ENCODE data around the gene AHNAK.

AHNAK gene

GRCh38 chr11:62432695-62433094 lies 113.9 kb downstream of the AHNAK start:
- DNase-seq: no peak

GRCh38 chr11:62431171-62431901 lies 115.3 kb downstream of the AHNAK start:
- DNase-seq: no peak

- no peak for DNase-seq
Observed at GRCh38 chr11:62430425-62430824, 116.2 kb downstream of the AHNAK start.

GRCh38 chr11:62428871-62429560 lies 117.6 kb downstream of the AHNAK start:
- DNase-seq: no peak

- peak; percentile 85 for DNase-seq
Observed at GRCh38 chr11:62427630-62428233, 118.9 kb downstream of the AHNAK start.

- DNase-seq: no peak
Observed at GRCh38 chr11:62423012-62423411, 123.6 kb downstream of the AHNAK start.

- no peak for DNase-seq
Observed at GRCh38 chr11:62421996-62422395, 124.6 kb downstream of the AHNAK start.

GRCh38 chr11:62420882-62421281 lies 125.7 kb downstream of the AHNAK start:
- no peak for DNase-seq

GRCh38 chr11:62419943-62420342 lies 126.7 kb downstream of the AHNAK start:
- no peak for DNase-seq

GRCh38 chr11:62419314-62419929 lies 127.2 kb downstream of the AHNAK start:
- DNase-seq: no peak

- no peak for DNase-seq
Observed at GRCh38 chr11:62418733-62419132, 127.9 kb downstream of the AHNAK start, which contains the start of gene SCGB1A1. Gene SCGB1A1 (plus strand): TSS chr11:62419033. CDS start chr11:62419096, 63 bp downstream.

GRCh38 chr11:62418136-62418535 lies 128.5 kb downstream of the AHNAK start:
- DNase-seq: no peak

- DNase-seq: no peak
Observed at GRCh38 chr11:62416596-62416995, 130.0 kb downstream of the AHNAK start.

GRCh38 chr11:62413060-62413696 lies 133.4 kb downstream of the AHNAK start:
- DNase-seq: no peak

GRCh38 chr11:62411524-62411923 lies 135.1 kb downstream of the AHNAK start:
- no peak for DNase-seq

- no peak for DNase-seq
Observed at GRCh38 chr11:62410972-62411371, 135.6 kb downstream of the AHNAK start.

- no peak for DNase-seq
Observed at GRCh38 chr11:62409831-62410230, 136.8 kb downstream of the AHNAK start.

GRCh38 chr11:62406034-62406433 lies 140.6 kb downstream of the AHNAK start:
- DNase-seq: no peak

- no peak for DNase-seq
Observed at GRCh38 chr11:62404901-62405300, 141.7 kb downstream of the AHNAK start.

GRCh38 chr11:62404435-62404834 lies 142.2 kb downstream of the AHNAK start:
- DNase-seq: no peak

- no peak for DNase-seq
Observed at GRCh38 chr11:62402960-62403730, 143.5 kb downstream of the AHNAK start.
